Suprapubic skin (tissue), 3 donors: ENCODE measurements around the gene RNF220.

Experiments used
- POLR2A ChIP-seq, 2 donors: fragments of 450-650 bp; IDR thresholded peaks; one replicate each; pipeline ENCODE4 v1.6.1; 2017; ENCODE audit warnings: antibody characterized with exemption in 2 of 2, mild to moderate bottlenecking in 2 of 2, moderate library complexity in 2 of 2
- TF ChIP-seq, protein P1 (sequence below), 2 donors: fragments of 200-600 bp in 1 of 2; fragments of 450-650 bp in 1 of 2; sonication (generic) in 1 of 2; IDR thresholded peaks; one replicate each; pipeline ENCODE4 v1.5.1; 2016 to 2019; ENCODE audit warnings: antibody characterized with exemption in 2 of 2, mild to moderate bottlenecking in 1 of 2, moderate library complexity in 1 of 2

DNA sequence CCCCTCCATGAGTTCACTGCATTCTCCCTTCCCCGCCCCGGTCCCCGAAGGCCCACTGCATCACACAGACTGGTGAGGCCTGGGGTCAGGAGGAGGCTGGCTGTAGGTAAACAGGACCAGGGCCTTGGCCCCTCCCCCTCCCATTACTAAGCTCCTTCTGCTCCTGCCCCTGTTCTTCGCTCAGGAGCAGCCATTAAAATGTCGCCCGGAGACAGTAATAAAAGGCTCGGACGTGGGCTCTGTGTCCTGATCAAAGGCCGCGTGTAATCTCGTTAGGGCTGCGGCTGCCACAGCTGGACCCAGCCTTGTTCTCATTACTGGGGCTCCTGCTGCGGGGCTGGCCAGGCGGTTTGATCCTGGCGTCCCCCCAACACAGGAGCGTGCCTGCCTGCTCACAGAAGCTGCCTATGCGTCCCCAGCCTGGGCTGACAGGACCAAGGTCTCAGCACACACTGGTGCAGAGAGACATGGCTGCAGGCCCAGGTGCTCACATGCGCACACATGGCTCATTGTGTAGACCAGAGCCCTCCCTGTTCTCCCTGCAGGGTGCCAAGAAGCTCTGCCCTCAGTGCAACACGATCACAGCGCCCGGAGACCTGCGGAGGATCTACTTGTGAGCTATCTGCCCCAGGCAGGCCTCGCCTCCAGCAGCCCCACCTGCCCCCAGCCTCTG lies 245.2 kb downstream of the RNF220 start:
- TF ChIP-seq, protein P1, sequence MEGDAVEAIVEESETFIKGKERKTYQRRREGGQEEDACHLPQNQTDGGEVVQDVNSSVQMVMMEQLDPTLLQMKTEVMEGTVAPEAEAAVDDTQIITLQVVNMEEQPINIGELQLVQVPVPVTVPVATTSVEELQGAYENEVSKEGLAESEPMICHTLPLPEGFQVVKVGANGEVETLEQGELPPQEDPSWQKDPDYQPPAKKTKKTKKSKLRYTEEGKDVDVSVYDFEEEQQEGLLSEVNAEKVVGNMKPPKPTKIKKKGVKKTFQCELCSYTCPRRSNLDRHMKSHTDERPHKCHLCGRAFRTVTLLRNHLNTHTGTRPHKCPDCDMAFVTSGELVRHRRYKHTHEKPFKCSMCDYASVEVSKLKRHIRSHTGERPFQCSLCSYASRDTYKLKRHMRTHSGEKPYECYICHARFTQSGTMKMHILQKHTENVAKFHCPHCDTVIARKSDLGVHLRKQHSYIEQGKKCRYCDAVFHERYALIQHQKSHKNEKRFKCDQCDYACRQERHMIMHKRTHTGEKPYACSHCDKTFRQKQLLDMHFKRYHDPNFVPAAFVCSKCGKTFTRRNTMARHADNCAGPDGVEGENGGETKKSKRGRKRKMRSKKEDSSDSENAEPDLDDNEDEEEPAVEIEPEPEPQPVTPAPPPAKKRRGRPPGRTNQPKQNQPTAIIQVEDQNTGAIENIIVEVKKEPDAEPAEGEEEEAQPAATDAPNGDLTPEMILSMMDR (IDR thresholded peaks at IDR 0.05) = no peak
- no peak for TF ChIP-seq POLR2A (IDR thresholded peaks at IDR 0.05)
